Measurements from ENCODE around the gene URGCP.

URGCP gene

GRCh38 chr7:43838201-43838658, 68.2 kb downstream of the URGCP start:
- in situ Hi-C loops (cut with MboI; ENCODE audit: low sequenced_read_pairs): loop anchor here (25.0 kb wide), 3 partner anchors 251 to 1876 kb away; partner anchors contain the start of gene STK17A

GRCh38 chr7:43834463-43835251, 71.7 kb downstream of the URGCP start:
- in situ Hi-C loops (cut with MboI; ENCODE audit: low sequenced_read_pairs): loop anchor here (25.0 kb wide), 3 partner anchors 247 to 1872 kb away; partner anchors contain the start of gene STK17A

GRCh38 chr7:43830917-43831316, 75.5 kb downstream of the URGCP start:
- in situ Hi-C loops (cut with MboI; ENCODE audit: low sequenced_read_pairs): loop anchor here (25.0 kb wide), 3 partner anchors 244 to 1869 kb away; partner anchors contain the start of gene STK17A
